HG03175 (cell line): ENCODE results near the gene CFHR3.
"Not testable (repeated sequence)": the region's sequence is repeated elsewhere in the genome, so short reads cannot be mapped to it uniquely, and the experiment has no call there.

Source experiments
- ATAC-seq: cut with Tn5 transposase; IDR thresholded peaks from one replicate; pipeline ENCODE4 v1.9.1; 2021; ENCODE audit warnings: mild to moderate bottlenecking, moderate library complexity; ENCODE audit not compliant: unreplicated experiment

Gene CFHR3

GRCh38 chr1:196774603-196775002 is at the start of gene CFHR3:
Gene CFHR3, plus strand, starts transcription at chr1:196774840. Its CDS starts 47 bp downstream, at chr1:196774887.
- peak; percentile 97 for ATAC-seq

DNA sequence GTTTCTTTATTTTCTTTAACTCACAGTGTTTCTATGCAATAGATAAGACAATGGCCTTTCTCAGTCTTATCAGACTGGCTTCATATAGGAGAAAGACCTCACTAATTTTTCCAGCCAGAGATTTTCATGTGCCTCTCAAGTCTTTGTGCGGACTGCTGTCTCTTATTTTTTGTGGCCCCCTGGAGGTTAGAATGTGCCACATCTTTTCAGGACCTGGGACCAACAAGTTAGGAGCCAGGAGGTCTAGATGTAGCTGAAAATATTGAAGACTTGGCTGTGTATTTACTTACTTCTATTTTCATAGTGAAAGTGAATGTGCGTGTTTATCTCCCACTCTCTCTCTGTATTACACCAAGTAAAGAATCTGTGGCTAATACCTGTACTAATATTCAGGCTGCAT is 42.1 kb upstream of the CFHR3 start:
- ATAC-seq = no peak

DNA sequence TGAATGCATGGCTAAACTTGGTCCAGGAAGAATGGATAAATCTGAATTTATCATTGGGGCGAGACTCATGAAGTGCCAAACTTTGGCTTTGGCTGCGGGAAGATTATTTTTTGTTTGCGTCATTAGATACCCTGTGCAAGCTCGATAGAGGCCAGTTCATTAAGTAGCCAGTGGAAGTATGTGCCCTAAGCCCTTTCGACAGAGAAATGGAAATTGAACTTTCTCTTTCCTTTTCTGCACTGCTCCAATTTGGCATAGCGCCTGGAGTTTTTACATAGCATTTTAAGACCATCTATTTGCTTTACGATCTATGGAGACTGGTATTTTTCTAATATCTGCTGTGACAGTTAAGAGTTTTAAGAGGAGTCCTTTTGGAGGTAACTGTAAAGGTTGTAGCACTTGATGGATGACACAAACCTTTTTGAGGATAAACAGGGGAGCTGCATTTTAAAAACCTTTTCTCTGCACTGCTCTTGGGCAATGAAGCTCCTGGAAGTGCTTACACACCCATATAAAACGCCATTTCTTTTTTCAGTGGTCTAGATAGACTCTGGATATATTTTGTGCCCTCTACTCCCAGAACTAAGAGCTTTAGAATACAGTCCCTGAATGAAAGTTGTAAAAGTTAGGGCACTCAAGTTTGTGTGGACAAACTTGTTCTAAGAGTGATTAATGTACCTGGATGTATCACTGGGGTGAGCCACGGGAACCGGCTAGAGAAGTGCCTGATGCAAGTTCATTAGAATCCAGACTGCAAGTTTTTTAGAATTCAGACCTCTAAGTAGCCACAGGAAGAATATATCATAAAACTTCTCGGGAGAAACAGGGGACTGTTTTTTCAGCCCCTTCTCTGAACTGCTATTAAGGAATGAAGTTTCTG is 41.3 kb upstream of the CFHR3 start:
- ATAC-seq = no peak

- ATAC-seq = no peak
These were observed 40.6 kb upstream of the CFHR3 start for GRCh38 chr1:196734006-196734405.

- ATAC-seq = no peak
These were observed 40.2 kb upstream of the CFHR3 start for GRCh38 chr1:196734460-196734859.

GRCh38 chr1:196738730-196739129 is 35.9 kb upstream of the CFHR3 start:
- ATAC-seq = no peak

- ATAC-seq = peak; percentile 91
These were observed 31.4 kb upstream of the CFHR3 start for GRCh38 chr1:196743244-196743643.

GRCh38 chr1:196765019-196765740 is 9.5 kb upstream of the CFHR3 start:
- ATAC-seq = not testable (repeated sequence)

GRCh38 chr1:196769823-196770222 is 4.8 kb upstream of the CFHR3 start:
- ATAC-seq = not testable (repeated sequence)

GRCh38 chr1:196773713-196774112 is 927 bp upstream of the CFHR3 start:
- no peak for ATAC-seq

DNA sequence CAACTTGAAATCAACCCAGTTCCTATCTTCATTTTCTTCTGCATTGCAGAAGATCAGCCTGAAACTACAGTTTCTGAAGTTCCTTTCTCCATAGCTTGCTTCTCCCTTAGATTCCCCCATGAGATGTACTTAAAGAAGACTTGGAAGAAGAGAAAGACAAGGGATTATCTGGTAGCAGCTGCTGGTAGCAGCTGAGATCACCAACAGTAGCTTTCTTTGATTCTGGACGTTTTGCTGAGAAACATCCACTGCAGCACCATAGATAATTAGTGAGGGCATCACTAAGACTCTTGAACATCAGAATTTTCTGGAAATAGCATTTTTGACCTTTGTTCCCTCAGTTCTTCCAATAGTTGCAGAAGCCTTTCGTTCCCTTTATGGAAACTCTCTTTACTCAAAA is 465 bp upstream of the CFHR3 start:
- no peak for ATAC-seq

DNA sequence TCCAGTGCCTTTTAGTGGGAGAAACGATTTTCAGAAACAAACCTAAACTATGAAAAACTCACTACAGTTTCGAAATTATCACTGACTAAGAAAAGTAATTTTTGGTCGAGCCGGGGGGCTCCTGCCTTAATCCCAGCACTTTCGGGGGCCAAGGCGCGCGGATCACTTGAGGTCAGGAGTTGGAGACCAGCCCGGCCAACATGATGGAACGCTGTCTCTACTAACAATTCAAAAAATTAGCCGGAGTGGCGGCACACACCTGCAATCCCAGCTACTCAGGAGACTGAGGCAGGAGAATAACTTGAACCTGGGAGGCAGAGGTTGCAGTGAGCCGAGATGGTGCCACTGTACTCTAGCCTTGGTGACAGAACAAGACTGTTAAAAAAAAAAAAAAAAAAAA is 3.0 kb downstream of the CFHR3 start:
- no peak for ATAC-seq

GRCh38 chr1:196779093-196779492 is 4.5 kb downstream of the CFHR3 start:
- ATAC-seq = no peak

- ATAC-seq = not testable (repeated sequence)
These were observed 16.6 kb downstream of the CFHR3 start for GRCh38 chr1:196791252-196791651.

DNA sequence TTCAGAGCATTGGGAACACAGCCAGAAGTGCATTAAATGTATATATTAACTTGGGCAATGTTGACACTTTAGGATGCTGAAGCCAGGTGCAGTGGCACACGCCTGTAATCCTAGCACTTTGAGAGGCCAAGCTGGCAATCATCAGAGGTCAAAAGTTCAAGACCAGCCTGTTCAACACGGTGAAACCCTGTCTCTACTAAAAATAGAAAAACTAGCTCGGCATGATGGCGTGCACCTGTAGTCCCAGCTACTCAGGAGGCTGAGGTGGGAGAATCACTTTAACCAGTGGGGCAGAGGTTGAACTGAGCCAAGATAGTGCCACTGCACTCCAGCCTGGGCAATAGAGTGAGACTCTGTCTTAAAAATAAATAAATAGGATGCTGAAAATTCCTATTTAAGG is 19.5 kb downstream of the CFHR3 start:
- ATAC-seq = not testable (repeated sequence)

DNA sequence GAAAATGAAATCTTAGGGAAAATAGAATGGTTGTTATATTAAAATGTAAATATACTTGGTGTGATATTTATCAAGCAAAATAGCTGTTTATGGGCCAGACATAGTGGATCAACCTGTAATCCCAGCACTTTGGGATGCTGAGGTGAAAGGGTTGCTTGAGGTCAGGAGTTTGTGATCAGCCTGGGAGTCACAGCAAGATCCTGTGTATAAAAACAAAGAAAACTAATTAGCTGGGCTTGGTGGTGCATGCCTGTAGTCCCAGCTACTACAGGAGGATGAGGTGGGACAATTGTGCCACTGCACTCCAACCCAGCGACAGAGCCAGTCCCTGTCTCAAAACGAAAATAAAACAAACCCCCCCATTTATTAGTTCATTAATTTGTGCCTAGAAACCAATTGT is 23.3 kb downstream of the CFHR3 start:
- ATAC-seq = no peak

- ATAC-seq = not testable (repeated sequence)
These were observed 27.3 kb downstream of the CFHR3 start for GRCh38 chr1:196801920-196802319.

DNA sequence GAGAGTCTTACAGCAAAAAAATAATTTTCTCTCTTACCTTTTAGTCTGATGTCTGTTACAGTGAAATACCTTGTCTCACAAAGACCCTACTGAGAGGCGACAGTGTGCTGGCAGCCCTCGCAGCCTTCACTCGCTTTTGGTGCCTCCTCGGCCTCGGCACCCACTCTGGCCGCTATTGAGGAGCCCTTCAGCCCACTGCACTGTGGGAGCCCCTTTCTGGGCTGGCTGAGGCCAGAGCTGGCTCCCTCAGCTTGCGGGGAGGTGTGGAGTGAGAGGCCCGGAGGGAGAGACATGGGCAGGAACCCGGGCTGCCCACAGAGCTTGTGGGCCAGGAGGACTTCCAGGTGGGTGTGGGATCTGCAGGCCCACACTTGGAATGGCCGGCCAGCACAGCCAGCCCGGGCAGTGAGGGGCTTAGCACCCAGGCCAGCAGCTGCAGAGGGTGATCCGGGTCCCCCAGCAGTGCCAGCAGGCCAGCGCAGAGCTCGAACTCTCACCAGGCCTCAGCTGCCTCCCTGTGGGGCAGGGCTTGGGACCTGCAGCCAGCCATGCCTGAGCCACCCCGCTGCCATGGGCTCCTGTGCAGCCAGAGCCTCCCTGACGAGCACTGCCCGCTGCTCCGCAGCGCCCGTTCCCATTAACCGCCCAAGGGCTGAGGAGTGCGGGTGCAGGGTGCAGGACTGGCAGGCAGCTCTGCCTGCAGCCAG is 34.0 kb downstream of the CFHR3 start:
- no peak for ATAC-seq

DNA sequence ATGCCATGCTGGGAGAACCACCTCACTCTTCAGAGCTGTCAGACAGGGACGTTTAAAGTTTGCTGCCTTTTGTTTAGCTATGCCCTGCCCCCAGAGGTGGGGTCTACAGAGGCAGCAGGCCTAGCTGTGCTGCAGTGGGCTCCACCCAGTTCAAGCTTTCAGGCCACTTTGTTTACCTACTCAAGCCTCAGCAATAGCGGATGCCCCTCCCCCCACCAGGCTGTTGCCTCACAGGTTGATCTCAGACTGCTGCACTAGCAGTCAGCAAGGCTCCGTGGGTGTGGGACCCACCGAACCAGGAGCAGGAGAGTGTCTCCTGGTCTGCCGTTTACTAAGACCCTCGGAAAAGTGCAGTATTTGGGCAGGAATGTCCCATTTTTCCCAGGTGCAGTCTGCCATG is 42.8 kb downstream of the CFHR3 start:
- not testable (repeated sequence) for ATAC-seq

GRCh38 chr1:196819531-196819930 is 44.9 kb downstream of the CFHR3 start, which contains the start of gene CFHR1:
Gene CFHR1, plus strand, starts transcription at chr1:196819731. Its CDS starts 114 bp downstream, at chr1:196819845.
- not testable (repeated sequence) for ATAC-seq

DNA sequence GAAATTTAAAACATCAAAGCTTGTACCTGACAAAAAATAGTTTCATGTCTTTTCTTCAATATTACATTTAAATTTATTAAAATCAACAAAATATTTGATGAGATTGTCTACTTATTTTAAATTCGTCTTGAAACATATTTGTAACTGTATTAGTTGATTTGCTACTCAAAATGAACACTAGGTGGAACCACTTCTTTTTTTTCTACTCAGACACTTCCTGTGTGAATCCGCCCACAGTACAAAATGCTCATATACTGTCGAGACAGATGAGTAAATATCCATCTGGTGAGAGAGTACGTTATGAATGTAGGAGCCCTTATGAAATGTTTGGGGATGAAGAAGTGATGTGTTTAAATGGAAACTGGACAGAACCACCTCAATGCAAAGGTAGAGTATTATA is 53.2 kb downstream of the CFHR3 start:
- ATAC-seq = peak; percentile 96
